Heart left ventricle (tissue), 16 donors: ENCODE data around the gene ESPL1. TPM values are rescaled to one million over a fixed set of nuclear protein-coding genes. Genes with fewer than 3 reads are reported as not detected.

ENCODE experiments used
- ATAC-seq, 4 donors: fragments of 200-7000 bp; cut with Tn5 transposase; one replicate each; pipeline ENCODE4 v1.9.1; 2020 to 2022; ENCODE audit warnings: moderate library complexity in 4 of 4, mild to moderate bottlenecking in 3 of 4, moderate number of reproducible peaks in 1 of 4
- DNase-seq, 5 donors: peaks; one replicate each; pipeline ENCODE4 v3.0.0-alpha.2; 2020
- H3K27ac ChIP-seq, 12 donors: fragments of 200-600 bp; sonication (generic) in 4 of 12; one replicate each; pipeline versions ENCODE4 v1.5.0 to v1.8.0; 2016 to 2022; ENCODE audit warnings: mild to moderate bottlenecking in 2 of 12
- H3K27me3 ChIP-seq, 9 donors: fragments of 200-600 bp; sonication (generic) in 2 of 9; one replicate each; pipeline versions ENCODE4 v1.5.1 to v1.8.0; 2016 to 2022; ENCODE audit warnings: mild to moderate bottlenecking in 3 of 9
- H3K36me3 ChIP-seq, 9 donors: fragments of 200-600 bp; sonication (generic) in 2 of 9; one replicate each; pipeline versions ENCODE4 v1.5.0 to v1.8.0; 2018 to 2022; ENCODE audit warnings: mild to moderate bottlenecking in 2 of 9
- H3K4me1 ChIP-seq, 12 donors: fragments of 200-600 bp; sonication (generic) in 4 of 12; one replicate each; pipeline versions ENCODE4 v1.5.0 to v1.8.0; 2016 to 2022; ENCODE audit warnings: mild to moderate bottlenecking in 3 of 12
- H3K4me3 ChIP-seq, 12 donors: fragments of 200-600 bp; sonication (generic) in 4 of 12; one replicate each; pipeline versions ENCODE4 v1.5.0 to v1.8.0; 2017 to 2022; ENCODE audit warnings: mild to moderate bottlenecking in 9 of 12, moderate library complexity in 4 of 12
- H3K9me3 ChIP-seq, 12 donors: fragments of 200-600 bp; sonication (generic) in 4 of 12; one replicate each; pipeline versions ENCODE4 v1.5.0 to v1.8.0; 2016 to 2022; ENCODE audit warnings: mild to moderate bottlenecking in 1 of 12
- CTCF ChIP-seq, 12 donors: fragments of 200-600 bp; sonication (generic) in 4 of 12; IDR thresholded peaks; one replicate each; pipeline versions ENCODE4 v1.5.0 to v1.8.0; 2018 to 2022; ENCODE audit warnings: antibody characterized with exemption in 12 of 12, mild to moderate bottlenecking in 5 of 12
- POLR2A ChIP-seq, 2 donors: fragments of 450-650 bp; IDR thresholded peaks; one replicate each; pipeline ENCODE4 v1.6.1; 2017; ENCODE audit warnings: antibody characterized with exemption in 2 of 2, mild to moderate bottlenecking in 2 of 2, moderate library complexity in 2 of 2
- WGBS, 4 donors: extraction: QIAGEN DNeasy Blood & Tissue Kit in 2 of 4; methylation state at CpG; one replicate each; pipeline versions ENCODE4 v1.1.5 to v1.1.7; 2013 to 2018; 5-methylcytosine and 5-hydroxymethylcytosine counted together
- intact Hi-C, 10 donors: fragments of 100-400 bp; cut with DNase I; formaldehyde crosslinking; loops; one replicate each; pipeline versions ENCODE4 v1.11.1 to v1.14.2; 2022
- polyA plus RNA-seq, 2 donors: library from polyadenylated mRNA; stranded (reverse); fragments of 200-250 nt; gene quantifications; one replicate each; pipeline ENCODE4 v1.2.3, GENCODE V29; 2013
- total RNA-seq, 9 donors: library from RNA; depleted of rRNA in 2 of 9; stranded (reverse); fragments of >200 nt in 2 of 9; fragmentation: NEBNext Ultra II Directional in 3 of 9; extraction: Animal tissue kit (Norgen Biotek cat#: 25700) in 3 of 9; gene quantifications; one replicate each; pipeline versions ENCODE4 v1.1.0 to v1.2.4, GENCODE V29; 2016 to 2023
- donor health status: ischemic (EF 13 %, LVEDD 7.1; RV severe dilation, severe dysfunction).
- donor health status: healthy with polysubstance abuse.
- donor health status: DM: no; HTN: yes; CAD: no.
- donor health status: DM: no; HTN: no; CAD: no.
- donor health status: ischemic (EF 25% LVEDD 6.9; RV normal size, moderate dysfunction).
- donor health status: ischemic (EF 25% LVEDD 5.7; RV mildly dilated, moderate dysfunction).
- donor health status: healthy.
- donor health status: DM: yes; HTN: yes; CAD: no.
- donor health status: ischemic (EF 35%, LVEDD 5.7; RV mildly dilated, moderate dysfunction).
- donor health status: nonischemic (EF 11% LVEDD 7.7; RV severe dilation, severe dysfunction).
- donor health status: DM: yes; HTN: yes; CAD: no.
- donor health status: PGD.
- donor health status: ischemic (EF 29% LVEDD 5.4; RV normal size, mild dysfunction).
- donor health status: nonischemic (EF 23%, LVEDD 6.1; RV moderate dilation, normal function).

Gene ESPL1
- total and polyA plus RNA-seq, 11 donors = 0.06 to 6.1 (median 0.38) TPM

GRCh38 chr12:53230108-53230845 is 37.8 kb upstream of the ESPL1 start:
- Histone ChIP-seq H3K27ac (peak overlapping the region in 1 of 12 donors; percentile 83), H3K27me3 (no peaks in the 10 kb centered on the region), H3K4me3 (no peak overlapping the region), H3K4me1 (peaks cover 0 to 38% (median 25%) of the 10 kb centered on the region in 12 donors), H3K9me3 (no peaks in the 10 kb centered on the region), H3K36me3 (peaks cover 0 to 5% (median 0%) of the 10 kb centered on the region in 9 donors)
- no peak for TF ChIP-seq POLR2A (IDR thresholded peaks at IDR 0.05)
- TF ChIP-seq CTCF (IDR thresholded peaks at IDR 0.05) = no peak
- intact Hi-C loops = no loop called here
- no peak for DNase-seq
- 78 to 87% (median 81%) methylated on average over 8 to 10 of the region's 10 CpGs for WGBS, 4 donors
- no peak for ATAC-seq

GRCh38 chr12:53231671-53231920 is 36.5 kb upstream of the ESPL1 start:
- no peak for DNase-seq
- Histone ChIP-seq H3K36me3 (peaks cover 0 to 5% (median 0%) of the 10 kb centered on the region in 9 donors), H3K27ac (peak overlapping the region in 11 of 12 donors; percentile 47 to 86 (median 75)), H3K4me1 (peaks cover 0 to 35% (median 24%) of the 10 kb centered on the region in 12 donors), H3K27me3 (no peaks in the 10 kb centered on the region), H3K9me3 (no peaks in the 10 kb centered on the region), H3K4me3 (peak overlapping the region; percentile 22 to 74 (median 66))
- TF ChIP-seq CTCF (IDR thresholded peaks at IDR 0.05) (peak in 2 of 12 donors; percentile 13 to 15), POLR2A (IDR thresholded peaks at IDR 0.05) (no peak)
- WGBS, 4 donors = 3 to 5% methylated on average over 9 of the region's 9 CpGs; no CpG with 5 or more reads in 2 of the 4 donors
- intact Hi-C loops = no loop called here
- ATAC-seq = no peak

- ATAC-seq (peak; percentile 32 to 61 (median 56)), DNase-seq (peak in 4 of 5 donors; percentile 61 to 70 (median 64))
- intact Hi-C loops = loop anchor here in 1 of 10 donors (2.0 kb wide), 1 partner anchor 19 kb away; no protein-coding TSS in a partner anchor
- peak within 1 kb of the TSS; percentile 8 to 86 (median 74) for H3K27ac ChIP-seq
- TF ChIP-seq POLR2A (IDR thresholded peaks at IDR 0.05) (no peak), CTCF (IDR thresholded peaks at IDR 0.05) (peak in 1 of 12 donors; percentile 4)
- 2 to 5% (median 3%) methylated on average over 19 to 44 of the region's 44 CpGs for WGBS, 4 donors
- H3K27me3 ChIP-seq = no peaks in the 10 kb centered on the region
- no peaks in the 10 kb centered on the region for H3K9me3 ChIP-seq
- H3K4me1 ChIP-seq = peaks cover 0 to 35% (median 24%) of the 10 kb centered on the region in 12 donors
- H3K36me3 ChIP-seq = peaks cover 0 to 4% (median 0%) of the 10 kb centered on the region in 9 donors
- H3K4me3 ChIP-seq = peak within 1 kb of the TSS; percentile 22 to 74 (median 66)
Observed at GRCh38 chr12:53231921-53232645, 36.0 kb upstream of the ESPL1 start, which contains the start of gene RARG. RARG (minus strand) TSS chr12:53232209; CDS start chr12:53227545, 4,664 bp downstream.
